ENCODE results near the gene GPRC5D.

DNA sequence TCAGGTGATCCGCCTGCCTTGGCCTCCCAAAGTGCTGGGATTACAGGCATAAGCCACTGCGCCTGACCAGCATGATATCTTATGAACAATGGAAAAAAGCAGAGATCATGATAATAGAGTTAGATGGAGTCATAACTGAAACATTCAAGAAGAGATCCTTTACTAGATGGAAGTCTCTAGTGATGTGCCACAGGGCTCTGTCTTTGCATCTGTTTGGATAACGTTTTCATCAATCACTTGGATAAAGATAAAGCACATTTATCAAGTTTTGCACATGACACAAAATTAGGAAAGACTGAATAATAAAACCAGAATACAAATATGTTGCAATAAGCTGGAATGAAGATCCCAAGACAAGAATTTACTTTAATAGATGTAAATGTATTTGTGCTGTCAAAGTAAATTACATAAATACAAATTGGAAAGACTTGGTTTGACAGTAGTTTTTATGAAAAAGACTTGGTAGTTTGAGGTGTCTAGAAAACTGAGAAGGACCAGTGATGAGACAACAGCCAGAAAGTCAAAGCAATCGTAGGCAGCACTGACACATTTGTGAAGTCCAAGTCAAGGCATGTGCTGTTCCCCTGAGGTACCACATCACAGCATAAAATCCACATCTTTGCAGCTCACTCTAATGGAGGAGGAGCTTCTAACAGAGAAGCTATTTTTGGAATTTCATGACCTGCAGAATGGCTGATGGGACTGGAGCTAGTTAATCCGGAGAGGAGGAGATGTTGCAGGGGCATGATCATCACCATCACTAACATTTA, 32.1 kb downstream of the GPRC5D start:
- TF ChIP-seq, protein P1, sequence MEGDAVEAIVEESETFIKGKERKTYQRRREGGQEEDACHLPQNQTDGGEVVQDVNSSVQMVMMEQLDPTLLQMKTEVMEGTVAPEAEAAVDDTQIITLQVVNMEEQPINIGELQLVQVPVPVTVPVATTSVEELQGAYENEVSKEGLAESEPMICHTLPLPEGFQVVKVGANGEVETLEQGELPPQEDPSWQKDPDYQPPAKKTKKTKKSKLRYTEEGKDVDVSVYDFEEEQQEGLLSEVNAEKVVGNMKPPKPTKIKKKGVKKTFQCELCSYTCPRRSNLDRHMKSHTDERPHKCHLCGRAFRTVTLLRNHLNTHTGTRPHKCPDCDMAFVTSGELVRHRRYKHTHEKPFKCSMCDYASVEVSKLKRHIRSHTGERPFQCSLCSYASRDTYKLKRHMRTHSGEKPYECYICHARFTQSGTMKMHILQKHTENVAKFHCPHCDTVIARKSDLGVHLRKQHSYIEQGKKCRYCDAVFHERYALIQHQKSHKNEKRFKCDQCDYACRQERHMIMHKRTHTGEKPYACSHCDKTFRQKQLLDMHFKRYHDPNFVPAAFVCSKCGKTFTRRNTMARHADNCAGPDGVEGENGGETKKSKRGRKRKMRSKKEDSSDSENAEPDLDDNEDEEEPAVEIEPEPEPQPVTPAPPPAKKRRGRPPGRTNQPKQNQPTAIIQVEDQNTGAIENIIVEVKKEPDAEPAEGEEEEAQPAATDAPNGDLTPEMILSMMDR (IDR thresholded peaks at IDR 0.05) = no peak
- no peak for TF ChIP-seq POLR2A (IDR thresholded peaks at IDR 0.05)
- no peak for TF ChIP-seq EP300 (IDR thresholded peaks at IDR 0.05)

Measured in ovary (tissue), 3 donors.